Tracheal epithelial cell (primary cell): ENCODE measurements around the gene MKRN3. TPM values are rescaled to one million over a fixed set of nuclear protein-coding genes. Genes with fewer than 3 reads are reported as not detected.

ENCODE experiments used
- total RNA-seq: library from RNA; depleted of rRNA; stranded (reverse); fragments of >200 nt; gene quantifications from 2 replicates; pipeline ENCODE4 v1.2.1, GENCODE V29; 2014

MKRN3 gene
- 0.24 TPM in 1 of 2 replicates, not detected in the other for total RNA-seq

DNA sequence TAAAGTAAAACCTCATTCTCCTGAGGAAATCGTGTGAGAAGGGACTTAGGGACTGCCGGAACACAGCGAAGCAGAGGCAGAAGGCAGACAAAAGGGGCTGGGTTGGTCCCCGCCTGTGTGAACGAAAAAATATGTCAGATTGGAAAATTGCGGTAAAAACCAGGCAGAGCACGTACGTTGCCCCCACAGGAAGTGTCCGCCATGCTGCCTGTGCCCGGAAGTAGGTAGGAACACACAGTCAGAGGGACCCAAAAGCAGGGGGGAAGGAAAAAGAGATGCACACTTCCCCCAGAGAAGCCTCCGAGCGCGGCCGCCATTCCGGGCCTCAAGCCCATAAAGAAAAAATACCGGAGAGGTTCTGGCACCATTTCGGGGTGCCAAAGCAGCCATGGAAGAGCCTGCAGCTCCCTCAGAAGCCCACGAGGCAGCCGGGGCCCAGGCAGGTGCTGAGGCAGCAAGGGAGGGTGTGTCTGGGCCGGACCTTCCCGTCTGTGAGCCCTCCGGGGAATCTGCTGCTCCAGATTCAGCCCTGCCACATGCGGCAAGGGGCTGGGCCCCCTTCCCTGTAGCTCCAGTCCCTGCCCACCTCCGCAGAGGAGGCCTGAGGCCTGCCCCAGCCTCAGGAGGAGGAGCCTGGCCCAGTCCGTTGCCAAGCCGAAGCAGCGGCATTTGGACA is at the start of gene MKRN3:
Gene MKRN3 (plus strand): TSS at position 280 of the 676 bp plus-strand sequence. CDS start 109 bp downstream, at position 389.

Other genes with a start within 250 kb of the MKRN3 start
- under 0.01 TPM in 1 of 2 replicates, not detected in the other for gene GOLGA6L26, start 231.5 kb upstream of the MKRN3 start, total RNA-seq
- gene GOLGA8S, start 210.9 kb upstream of the MKRN3 start, total RNA-seq: not detected in 2 replicates
- gene GOLGA6L2, start 118.4 kb upstream of the MKRN3 start, total RNA-seq: not detected in 2 replicates
- gene MAGEL2, start 82.2 kb downstream of the MKRN3 start, total RNA-seq: not detected in 2 replicates
- gene NDN, start 121.6 kb downstream of the MKRN3 start, total RNA-seq: 6.5 and 13.6 TPM in 2 replicates